NCI-H187 (cell line): Measurements from ENCODE around the gene TCF4.

Experiments
- DNase-seq, 2 experiments: peaks; one replicate each; lab custom pipeline; 2025; lab: John Stamatoyannopoulos, UW

TCF4 gene

GRCh38 chr18:55544014-55544413 lies 44.0 kb downstream of the TCF4 start:
- no peak for DNase-seq

GRCh38 chr18:55543130-55543704 lies 44.8 kb downstream of the TCF4 start:
- no peak for DNase-seq

GRCh38 chr18:55541571-55541970 lies 46.4 kb downstream of the TCF4 start:
- DNase-seq = no peak

- no peak for DNase-seq
These were observed 48.8 kb downstream of the TCF4 start for GRCh38 chr18:55539240-55539639.

GRCh38 chr18:55534996-55535395 lies 53.0 kb downstream of the TCF4 start:
- no peak for DNase-seq

- DNase-seq = no peak
These were observed 53.4 kb downstream of the TCF4 start for GRCh38 chr18:55534547-55534946.

GRCh38 chr18:55530166-55530565 lies 57.8 kb downstream of the TCF4 start:
- no peak for DNase-seq

- DNase-seq = no peak
These were observed 58.4 kb downstream of the TCF4 start for GRCh38 chr18:55529581-55529980.

GRCh38 chr18:55525845-55526244 lies 62.1 kb downstream of the TCF4 start:
- no peak for DNase-seq

- no peak for DNase-seq
These were observed 63.5 kb downstream of the TCF4 start for GRCh38 chr18:55524353-55525073.

- DNase-seq = no peak
These were observed 65.0 kb downstream of the TCF4 start for GRCh38 chr18:55523001-55523400.

- DNase-seq = no peak
These were observed 66.0 kb downstream of the TCF4 start for GRCh38 chr18:55522011-55522410.

GRCh38 chr18:55517055-55517454 lies 70.9 kb downstream of the TCF4 start:
- DNase-seq = no peak

GRCh38 chr18:55515941-55516710 lies 71.9 kb downstream of the TCF4 start:
- DNase-seq = no peak

GRCh38 chr18:55515214-55515613 lies 72.8 kb downstream of the TCF4 start:
- DNase-seq = no peak

GRCh38 chr18:55513161-55513560 lies 74.8 kb downstream of the TCF4 start:
- DNase-seq = no peak

GRCh38 chr18:55511277-55511676 lies 76.7 kb downstream of the TCF4 start:
- DNase-seq = no peak

- DNase-seq = no peak
These were observed 77.2 kb downstream of the TCF4 start for GRCh38 chr18:55510809-55511208.

- DNase-seq = no peak
These were observed 78.2 kb downstream of the TCF4 start for GRCh38 chr18:55509631-55510324.

GRCh38 chr18:55508651-55509050 lies 79.3 kb downstream of the TCF4 start:
- DNase-seq = no peak

GRCh38 chr18:55506074-55506473 lies 81.9 kb downstream of the TCF4 start:
- no peak for DNase-seq

- no peak for DNase-seq
These were observed 83.2 kb downstream of the TCF4 start for GRCh38 chr18:55504808-55505207.
